ENCODE results near the gene KCNQ5. TPM values are rescaled to one million over a fixed set of nuclear protein-coding genes. Genes with fewer than 3 reads are reported as not detected.

KCNQ5 gene
- total and polyA plus RNA-seq, 10 of the 15 experiments (the other 5 are each of a cell fraction or from before 2014, with no cell fraction given), result 0.60 to 16.2 (median 3.2) TPM

DNA sequence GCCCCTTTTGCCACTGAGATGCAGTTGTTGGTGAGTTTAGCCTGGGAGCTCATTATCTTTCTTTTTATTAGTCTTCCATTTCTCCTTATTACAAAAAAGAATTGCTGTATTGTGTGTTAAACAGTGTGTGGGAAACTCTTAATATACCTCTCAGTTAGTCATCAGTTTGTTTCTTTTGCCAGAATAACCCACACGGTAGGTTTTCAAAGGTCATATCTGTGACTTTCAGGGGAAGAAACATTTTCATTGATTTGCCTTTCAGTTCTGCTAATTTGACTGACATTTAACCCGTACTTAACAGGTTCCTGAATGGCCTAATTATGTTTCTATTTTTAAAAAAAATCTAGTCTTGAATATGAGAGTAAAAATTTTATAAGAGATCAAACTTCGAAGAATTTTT is 458.1 kb downstream of the KCNQ5 start:
- DNase-seq (ENCODE audit: low read depth, low spot score), result peak; percentile 33
- no peaks in the 10 kb centered on the region for H3K79me2 ChIP-seq (ENCODE audit: control insufficient read depth, insufficient read depth, low read length)
- peaks cover 3% of the 10 kb centered on the region; the same call in 1 of the 2 replicates for H3K4me1 ChIP-seq (ENCODE audit: control insufficient read depth, insufficient read depth, low read length)
- peak; percentile 89 for ATAC-seq
- CTCF ChIA-PET, result interaction anchor here (0.6 to 1.5 kb wide), 2 partner anchors 391 to 445 kb away, joined by 3 read pairs; no protein-coding TSS in a partner anchor
- peak overlapping the region; percentile 55; the same call in 1 of the 2 replicates for H3K27ac ChIP-seq (ENCODE audit: control insufficient read depth, insufficient read depth)
- no TSS peak for BruUV-seq (replicated peaks)
- H2AFZ ChIP-seq (ENCODE audit: control insufficient read depth, low read depth, low read length), result no peak overlapping the region
- H3K27me3 ChIP-seq (replicated peaks in 1 of 2; ENCODE audit: control insufficient read depth in 2 of 2, insufficient read depth in 2 of 2, low read length in 1 of 2), result no peaks in the 10 kb centered on the region
- POLR2A ChIA-PET, result no interaction called here
- no peaks in the 10 kb centered on the region for H4K20me1 ChIP-seq (ENCODE audit: control insufficient read depth, insufficient read depth)
- H3K9ac ChIP-seq (ENCODE audit: control insufficient read depth, insufficient read depth, low read length), result no peak overlapping the region
- H3K4me2 ChIP-seq (ENCODE audit: control insufficient read depth, insufficient read depth), result no peak overlapping the region
- H3K36me3 ChIP-seq (ENCODE audit: control insufficient read depth in 2 of 2, insufficient read depth in 2 of 2, low read length in 1 of 2), result no peaks in the 10 kb centered on the region
- SMC1A ChIA-PET (ENCODE audit: uncharacterized antibody, unreplicated experiment), result interaction anchor here (1.3 to 3.8 kb wide), 9 partner anchors 8 to 397 kb away, joined by 3 to 14 read pairs (median 6); no protein-coding TSS in a partner anchor
- in situ Hi-C loops (cut with MboI) (no loop called here), intact Hi-C loops (cut with micrococcal nuclease; ENCODE audit: unreplicated experiment) (no loop called here)
- WGBS (ENCODE audit: insufficient coverage, insufficient replicate concordance, low lambda C conversion rate, missing lambda C conversion rate), result 36% methylated on average over 3 of the region's 3 CpGs
- RAD21 ChIA-PET (ENCODE audit: unreplicated experiment), result interaction anchor here (1.0 to 4.8 kb wide), 10 partner anchors 50 to 463 kb away, joined by 3 to 22 read pairs (median 3); no protein-coding TSS in a partner anchor
- FAIRE-seq, result no peak
- no peaks in the 10 kb centered on the region for H3K9me3 ChIP-seq (replicated peaks; ENCODE audit: control insufficient read depth, insufficient read depth, low read length)
- no peak overlapping the region for H3K4me3 ChIP-seq
- TF ChIP-seq EP300 (IDR thresholded peaks at IDR 0.05; ENCODE audit: borderline replicate concordance in 1 of 2, control insufficient read depth in 1 of 2, low read depth in 2 of 2, low read length in 2 of 2), result peak; percentile 73 to 76; a peak in 2 of 4 replicates
- TF ChIP-seq CREM (IDR thresholded peaks at IDR 0.05; ENCODE audit: low read depth), result no peak
- TF ChIP-seq, protein P1, sequence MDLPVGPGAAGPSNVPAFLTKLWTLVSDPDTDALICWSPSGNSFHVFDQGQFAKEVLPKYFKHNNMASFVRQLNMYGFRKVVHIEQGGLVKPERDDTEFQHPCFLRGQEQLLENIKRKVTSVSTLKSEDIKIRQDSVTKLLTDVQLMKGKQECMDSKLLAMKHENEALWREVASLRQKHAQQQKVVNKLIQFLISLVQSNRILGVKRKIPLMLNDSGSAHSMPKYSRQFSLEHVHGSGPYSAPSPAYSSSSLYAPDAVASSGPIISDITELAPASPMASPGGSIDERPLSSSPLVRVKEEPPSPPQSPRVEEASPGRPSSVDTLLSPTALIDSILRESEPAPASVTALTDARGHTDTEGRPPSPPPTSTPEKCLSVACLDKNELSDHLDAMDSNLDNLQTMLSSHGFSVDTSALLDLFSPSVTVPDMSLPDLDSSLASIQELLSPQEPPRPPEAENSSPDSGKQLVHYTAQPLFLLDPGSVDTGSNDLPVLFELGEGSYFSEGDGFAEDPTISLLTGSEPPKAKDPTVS (IDR thresholded peaks at IDR 0.05; ENCODE audit: low read depth, low read length), result no peak
- TF ChIP-seq IKZF2 (IDR thresholded peaks at IDR 0.05), result peak; percentile 72 to 74; a peak in 3 of 4 replicates
- TF ChIP-seq, protein P2, sequence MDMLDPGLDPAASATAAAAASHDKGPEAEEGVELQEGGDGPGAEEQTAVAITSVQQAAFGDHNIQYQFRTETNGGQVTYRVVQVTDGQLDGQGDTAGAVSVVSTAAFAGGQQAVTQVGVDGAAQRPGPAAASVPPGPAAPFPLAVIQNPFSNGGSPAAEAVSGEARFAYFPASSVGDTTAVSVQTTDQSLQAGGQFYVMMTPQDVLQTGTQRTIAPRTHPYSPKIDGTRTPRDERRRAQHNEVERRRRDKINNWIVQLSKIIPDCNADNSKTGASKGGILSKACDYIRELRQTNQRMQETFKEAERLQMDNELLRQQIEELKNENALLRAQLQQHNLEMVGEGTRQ (IDR thresholded peaks at IDR 0.05; ENCODE audit: borderline replicate concordance, low read depth, low read length), result no peak
- TF ChIP-seq CHD2 (IDR thresholded peaks at IDR 0.05; ENCODE audit: borderline replicate concordance, low read depth, low read length), result peak; percentile 44; the same call in 1 of the 2 replicates
- TF ChIP-seq CHD1 (IDR thresholded peaks at IDR 0.05; ENCODE audit: low read depth, low read length), result no peak
- peak; percentile 89; the same call in 1 of the 2 replicates for TF ChIP-seq ESRRA (IDR thresholded peaks at IDR 0.05; ENCODE audit: low read length)
- peak; percentile 27; the same call in 1 of the 2 replicates for TF ChIP-seq ZNF384 (IDR thresholded peaks at IDR 0.05; ENCODE audit: borderline replicate concordance, low read depth, low read length)
- no peak for TF ChIP-seq SUPT20H (IDR thresholded peaks at IDR 0.05; ENCODE audit: borderline replicate concordance, control insufficient read depth, low read depth, low read length)
- 0 out of 3 replicates have a peak, but pooled peaks have one; percentile 15 for TF ChIP-seq POU2F2 (IDR thresholded peaks at IDR 0.05; ENCODE audit: borderline replicate concordance, low read depth, low read length)
- TF ChIP-seq, protein P3, sequence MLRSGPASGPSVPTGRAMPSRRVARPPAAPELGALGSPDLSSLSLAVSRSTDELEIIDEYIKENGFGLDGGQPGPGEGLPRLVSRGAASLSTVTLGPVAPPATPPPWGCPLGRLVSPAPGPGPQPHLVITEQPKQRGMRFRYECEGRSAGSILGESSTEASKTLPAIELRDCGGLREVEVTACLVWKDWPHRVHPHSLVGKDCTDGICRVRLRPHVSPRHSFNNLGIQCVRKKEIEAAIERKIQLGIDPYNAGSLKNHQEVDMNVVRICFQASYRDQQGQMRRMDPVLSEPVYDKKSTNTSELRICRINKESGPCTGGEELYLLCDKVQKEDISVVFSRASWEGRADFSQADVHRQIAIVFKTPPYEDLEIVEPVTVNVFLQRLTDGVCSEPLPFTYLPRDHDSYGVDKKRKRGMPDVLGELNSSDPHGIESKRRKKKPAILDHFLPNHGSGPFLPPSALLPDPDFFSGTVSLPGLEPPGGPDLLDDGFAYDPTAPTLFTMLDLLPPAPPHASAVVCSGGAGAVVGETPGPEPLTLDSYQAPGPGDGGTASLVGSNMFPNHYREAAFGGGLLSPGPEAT (IDR thresholded peaks at IDR 0.05; ENCODE audit: low read depth), result peak; percentile 66; the same call in 1 of the 2 replicates
- peak; percentile 97 for TF ChIP-seq MTA2 (IDR thresholded peaks at IDR 0.05; ENCODE audit: low read depth)
- TF ChIP-seq SIX5 (IDR thresholded peaks at IDR 0.05; ENCODE audit: low read depth, low read length, severe bottlenecking), result no peak
- TF ChIP-seq, protein P4, sequence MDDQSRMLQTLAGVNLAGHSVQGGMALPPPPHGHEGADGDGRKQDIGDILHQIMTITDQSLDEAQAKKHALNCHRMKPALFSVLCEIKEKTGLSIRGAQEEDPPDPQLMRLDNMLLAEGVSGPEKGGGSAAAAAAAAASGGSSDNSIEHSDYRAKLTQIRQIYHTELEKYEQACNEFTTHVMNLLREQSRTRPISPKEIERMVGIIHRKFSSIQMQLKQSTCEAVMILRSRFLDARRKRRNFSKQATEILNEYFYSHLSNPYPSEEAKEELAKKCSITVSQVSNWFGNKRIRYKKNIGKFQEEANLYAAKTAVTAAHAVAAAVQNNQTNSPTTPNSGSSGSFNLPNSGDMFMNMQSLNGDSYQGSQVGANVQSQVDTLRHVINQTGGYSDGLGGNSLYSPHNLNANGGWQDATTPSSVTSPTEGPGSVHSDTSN (IDR thresholded peaks at IDR 0.05; ENCODE audit: insufficient replicate concordance, low read depth, low read length), result peak; percentile 62
- peak; percentile 37; the same call in 1 of the 2 replicates for TF ChIP-seq NBN (IDR thresholded peaks at IDR 0.05)
- peak; percentile 73; the same call in 1 of the 2 replicates for TF ChIP-seq ATF7 (IDR thresholded peaks at IDR 0.05; ENCODE audit: low read depth)
- TF ChIP-seq MEF2B (IDR thresholded peaks at IDR 0.05; ENCODE audit: partially characterized antibody, poor library complexity, severe bottlenecking), result peak; percentile 48
- TF ChIP-seq ZNF24 (IDR thresholded peaks at IDR 0.05), result 0 out of 2 replicates have a peak, but pooled peaks have one; percentile 37

Measured in GM12878 (cell line).